IMR-90 (cell line): ENCODE results near the gene GAS6. TPM values are rescaled to one million over a fixed set of nuclear protein-coding genes. Genes with fewer than 3 reads are reported as not detected.

Experiments
- ATAC-seq: fragments of 200-7000 bp; cut with Tn5 transposase; 2 replicates; pipeline ENCODE4 v1.9.1; 2020; ENCODE audit warnings: low read depth, mild to moderate bottlenecking, moderate library complexity
- BruUV-seq: library from RNA; stranded (reverse); fragments of 400-500 nt; replicated peaks from 2 replicates; lab custom pipeline; 2021; lab: Mats Ljungman, UMichigan
- CTCF ChIA-PET: fragments of 300-600 bp; formaldehyde crosslinking; extraction: SDS; loops from one replicate; lab custom pipeline; 2021; ENCODE audit warnings: antibody characterized with exemption; lab: Yijun Ruan, JAX
- POLR2A ChIA-PET: fragments of 300-600 bp; sonication (Branson Sonifier 250); formaldehyde crosslinking; loops from one replicate; lab custom pipeline; 2022; ENCODE audit warnings: antibody characterized with exemption; ENCODE audit not compliant: unreplicated experiment; lab: Charles Lee
- DNase-seq: peaks from one replicate; pipeline ENCODE4 v3.0.0; 2013
- H2AFZ ChIP-seq: replicated peaks from 2 replicates; pipeline ENCODE3; 2013; ENCODE audit warnings: low read length, mild to moderate bottlenecking; ENCODE audit not compliant: poor library complexity
- H2AK5ac ChIP-seq: 2 replicates; pipeline ENCODE4 v1.6.1; 2013; ENCODE audit warnings: low read depth, low read length, inconsistent platforms
- H2AK9ac ChIP-seq: replicated peaks from 2 replicates; pipeline ENCODE3; 2013; ENCODE audit warnings: mild to moderate bottlenecking, low read depth, low read length, moderate library complexity; ENCODE audit not compliant: poor library complexity
- H2BK120ac ChIP-seq: 2 replicates; pipeline ENCODE4 v1.6.1; 2013; ENCODE audit warnings: low read depth, low read length, inconsistent platforms
- H2BK15ac ChIP-seq: 3 replicates; pipeline ENCODE4 v1.6.1; 2013; ENCODE audit warnings: low read depth, low read length, inconsistent platforms
- H2BK20ac ChIP-seq: 2 replicates; pipeline ENCODE4 v1.6.1; 2013; ENCODE audit warnings: low read depth, mild to moderate bottlenecking, inconsistent platforms, low read length, moderate library complexity
- H2BK5ac ChIP-seq: 2 replicates; pipeline ENCODE4 v1.6.1; 2013; ENCODE audit warnings: mild to moderate bottlenecking, low read depth, low read length, inconsistent platforms; ENCODE audit not compliant: poor library complexity, severe bottlenecking
- H3K14ac ChIP-seq: replicated peaks from 2 replicates; pipeline ENCODE4 v1.6.1; 2013; ENCODE audit warnings: low read depth, low read length, inconsistent platforms
- H3K18ac ChIP-seq: 2 replicates; pipeline ENCODE4 v1.6.1; 2013; ENCODE audit warnings: low read depth, low read length, control low read depth
- H3K23ac ChIP-seq: 2 replicates; pipeline ENCODE4 v1.6.1; 2013; ENCODE audit warnings: low read depth, low read length, inconsistent platforms
- H3K27ac ChIP-seq: 2 replicates; pipeline ENCODE4 v1.5.1; 2013; ENCODE audit warnings: mild to moderate bottlenecking, control low read depth, low read length; ENCODE audit not compliant: insufficient read depth
- H3K27me3 ChIP-seq: 2 replicates; pipeline ENCODE4 v1.6.1; 2013; ENCODE audit warnings: low read length; ENCODE audit not compliant: control insufficient read depth, insufficient read depth
- H3K36me3 ChIP-seq: 2 replicates; pipeline ENCODE4 v1.6.1; 2013; ENCODE audit warnings: low read length, mixed read lengths; ENCODE audit not compliant: control insufficient read depth, insufficient read depth
- H3K4ac ChIP-seq: 2 replicates; pipeline ENCODE4 v1.6.1; 2013; ENCODE audit warnings: low read depth, low read length, inconsistent platforms
- H3K4me1 ChIP-seq: 2 replicates; pipeline ENCODE4 v1.6.1; 2013; ENCODE audit warnings: low read length, mixed read lengths; ENCODE audit not compliant: control insufficient read depth, insufficient read depth
- H3K4me2 ChIP-seq: 2 replicates; pipeline ENCODE4 v1.6.1; 2013; ENCODE audit warnings: low read depth, mild to moderate bottlenecking, control low read depth, low read length, moderate library complexity
- H3K4me3 ChIP-seq: 2 replicates; pipeline ENCODE4 v1.5.1; 2013; ENCODE audit warnings: low read depth, mild to moderate bottlenecking, control low read depth, low read length, moderate library complexity; ENCODE audit not compliant: insufficient read depth
- H3K56ac ChIP-seq: 2 replicates; pipeline ENCODE4 v1.6.1; 2013; ENCODE audit warnings: low read length, inconsistent platforms; ENCODE audit not compliant: insufficient read depth; ENCODE audit errors: extremely low read depth
- H3K79me1 ChIP-seq, 2 experiments: 2 replicates each; pipeline ENCODE4 v1.6.1; 2013; ENCODE audit warnings: low read length in 2 of 2, inconsistent platforms in 1 of 2, low read depth in 1 of 2
- H3K9ac ChIP-seq: 2 replicates; pipeline ENCODE4 v1.6.1; 2013; ENCODE audit warnings: low read depth, low read length, control low read depth
- H3K9me1 ChIP-seq: 2 replicates; pipeline ENCODE4 v1.6.1; 2013; ENCODE audit warnings: low read length, inconsistent platforms; ENCODE audit not compliant: insufficient read depth
- H3K9me3 ChIP-seq: 2 replicates; pipeline ENCODE4 v1.6.1; 2013; ENCODE audit warnings: low read length; ENCODE audit not compliant: control insufficient read depth, insufficient read depth
- H4K20me1 ChIP-seq: 2 replicates; pipeline ENCODE4 v1.6.1; 2013; ENCODE audit warnings: low read length, inconsistent platforms; ENCODE audit not compliant: insufficient read depth
- H4K5ac ChIP-seq: 2 replicates; pipeline ENCODE4 v1.6.1; 2013; ENCODE audit warnings: mild to moderate bottlenecking, low read depth, low read length, control low read depth
- H4K8ac ChIP-seq, 2 experiments: 2 replicates each; pipeline ENCODE4 v1.6.1; 2013; ENCODE audit warnings: low read depth in 2 of 2, low read length in 2 of 2, control low read depth in 1 of 2, inconsistent platforms in 1 of 2
- H4K91ac ChIP-seq: 2 replicates; pipeline ENCODE4 v1.6.1; 2013; ENCODE audit warnings: low read depth, low read length, inconsistent platforms; ENCODE audit not compliant: insufficient read depth
- BHLHE40 ChIP-seq: fragments of 150-350 bp; IDR thresholded peaks from 2 replicates; pipeline ENCODE4 v1.6.1; 2016; ENCODE audit warnings: mild to moderate bottlenecking, low read depth, low read length
- CHD1 ChIP-seq: IDR thresholded peaks from 2 replicates; pipeline ENCODE4 v1.6.1; 2012; ENCODE audit warnings: low read depth, low read length, improper control_type of control experiment
- CTCF ChIP-seq: conservative IDR thresholded peaks from 2 replicates; pipeline ENCODE4 v1.5.1; 2012; ENCODE audit warnings: mild to moderate bottlenecking, low read depth, low read length, improper control_type of control experiment
- ELK1 ChIP-seq: fragments of 150-350 bp; IDR thresholded peaks from 2 replicates; pipeline ENCODE4 v1.6.1; 2016; ENCODE audit warnings: low read depth, mild to moderate bottlenecking, low read length, moderate library complexity, borderline replicate concordance
- FOS ChIP-seq: fragments of 150-350 bp; IDR thresholded peaks from 2 replicates; pipeline ENCODE4 v1.6.1; 2016; ENCODE audit warnings: low read depth, low read length
- MAZ ChIP-seq: IDR thresholded peaks from 2 replicates; pipeline ENCODE4 v1.6.1; 2012; ENCODE audit warnings: low read depth, mild to moderate bottlenecking, low read length, improper control_type of control experiment, moderate library complexity, borderline replicate concordance
- MXI1 ChIP-seq: IDR thresholded peaks from 2 replicates; pipeline ENCODE4 v1.6.1; 2012; ENCODE audit warnings: low read depth, mild to moderate bottlenecking, low read length, moderate library complexity, borderline replicate concordance
- NFE2L2 ChIP-seq: fragments of 150-350 bp; IDR thresholded peaks from 2 replicates; pipeline ENCODE4 v1.6.1; 2016; ENCODE audit warnings: low read depth, mild to moderate bottlenecking, low read length
- POLR2A ChIP-seq: IDR thresholded peaks from 2 replicates; pipeline ENCODE4 v1.6.1; 2012; ENCODE audit warnings: mild to moderate bottlenecking, low read depth, low read length
- RAD21 ChIP-seq: IDR thresholded peaks from 2 replicates; pipeline ENCODE4 v1.6.1; 2012; ENCODE audit warnings: low read length, improper control_type of control experiment
- RCOR1 ChIP-seq: IDR thresholded peaks from 2 replicates; pipeline ENCODE4 v1.6.1; 2012; ENCODE audit warnings: mild to moderate bottlenecking, low read length, improper control_type of control experiment; ENCODE audit not compliant: insufficient replicate concordance
- RFX5 ChIP-seq: IDR thresholded peaks from 2 replicates; pipeline ENCODE4 v1.8.0; 2012; ENCODE audit warnings: low read depth, mild to moderate bottlenecking, low read length, moderate library complexity
- USF2 ChIP-seq: fragments of 150-350 bp; IDR thresholded peaks from 2 replicates; pipeline ENCODE4 v1.6.1; 2017; ENCODE audit warnings: mild to moderate bottlenecking, antibody characterized with exemption, low read length, low read depth
- WGBS, 2 experiments: methylation state at CpG; one replicate each; pipeline versions ENCODE4 v1.1.5 to v1.1.7; 2013; ENCODE audit warnings: missing lambda C conversion rate in 2 of 2; ENCODE audit not compliant: insufficient read length in 1 of 2; ENCODE audit errors: extremely low coverage in 2 of 2; 5-methylcytosine and 5-hydroxymethylcytosine counted together
- dilution Hi-C: fragments of 300-500 bp; cut with HindIII; formaldehyde crosslinking; loops from one replicate; pipeline ENCODE4 v1.14.3; 2018; ENCODE audit warnings: low sequenced_read_pairs; ENCODE audit not compliant: unreplicated experiment
- in situ Hi-C: fragments of 300-500 bp; cut with MboI; formaldehyde crosslinking; loops from 3 replicates; pipeline ENCODE4 v1.14.3; 2019; ENCODE audit warnings: low sequenced_read_pairs, inconsistent platforms, mixed read lengths
- intact Hi-C: fragments of 100-400 bp; cut with micrococcal nuclease; formaldehyde crosslinking; loops from 2 replicates; pipeline ENCODE4 v1.10.0; 2022
- polyA plus RNA-seq, 3 experiments: library from polyadenylated mRNA; depleted of rRNA; stranded (reverse); fragments of >200 nt; gene quantifications; 2 replicates each; pipeline ENCODE4 v1.2.3, GENCODE V29; 2012; ENCODE audit warnings: low replicate concordance in 1 of 3
- total RNA-seq: library from RNA; depleted of rRNA; stranded (reverse); fragments of >200 nt; gene quantifications from 2 replicates; pipeline ENCODE4 v1.2.3, GENCODE V29; 2012

The GAS6 gene
- total and polyA plus RNA-seq, 2 of the 4 experiments (the other 2 are of a cell fraction), result 220 to 823 TPM

- in situ Hi-C loops, result no loop called here
- CTCF ChIA-PET, result no interaction called here
- 1% methylated on average over 19 of the region's 54 CpGs; no CpG with 5 or more reads in 1 of the 2 experiments for WGBS, 2 experiments
- TF ChIP-seq MXI1, result peak; percentile 96
- TF ChIP-seq FOS, result peak; percentile 83
- peak; percentile 38 for TF ChIP-seq RAD21
- TF ChIP-seq ELK1, result no peak
- TF ChIP-seq BHLHE40, result peak; percentile 96
- TF ChIP-seq CHD1, result 0 out of 2 replicates have a peak, but pooled peaks have one; percentile 34
- no peak for TF ChIP-seq NFE2L2
- 0 out of 2 replicates have a peak, but pooled peaks have one; percentile 57 for TF ChIP-seq POLR2A
- TF ChIP-seq MAZ, result peak; percentile 28; the same call in 1 of the 2 replicates
- TF ChIP-seq CTCF, result peak; percentile 35; the same call in 1 of the 2 replicates
- TF ChIP-seq RCOR1, result peak; percentile 7
- peak; percentile 75 for TF ChIP-seq USF2
- no peak for TF ChIP-seq RFX5
These were observed 42.8 kb downstream of the GAS6 start for GRCh38 chr13:113820813-113821651.

More at GRCh38 chr13:113820813-113821651, 42.8 kb downstream of the GAS6 start:
- Histone ChIP-seq H3K9me3 (no peaks in the 10 kb centered on the region), H3K4me3 (no peak overlapping the region), H3K14ac (peak overlapping the region; percentile 71), H3K9ac (peak overlapping the region; percentile 13), H4K5ac (peak overlapping the region; percentile 2; the same call in 1 of the 2 replicates), H2BK15ac (peak overlapping the region; percentile 23; the same call in 1 of the 3 replicates), H3K27me3 (no peaks in the 10 kb centered on the region), H3K4ac (peak overlapping the region; percentile 90), H3K9me1 (peaks cover 10% of the 10 kb centered on the region), H3K4me2 (peak overlapping the region; percentile 35), H2BK20ac (peak overlapping the region; percentile 43; the same call in 1 of the 2 replicates), H4K20me1 (peaks cover 55% of the 10 kb centered on the region), H2BK5ac (peak overlapping the region; percentile 92), H2AK5ac (peak overlapping the region; percentile 88), H3K4me1 (peaks cover 28% of the 10 kb centered on the region), H3K79me1 (peaks cover 3 to 63% of the 10 kb centered on the region in 2 experiments), H4K8ac (peak overlapping the region; percentile 49 to 74), H2BK120ac (peak overlapping the region; percentile 75), H2AK9ac (peak overlapping the region; percentile 95), H3K56ac (0 out of 2 replicates have a peak overlapping the region, but pooled peaks have one; percentile 60), H3K23ac (peak overlapping the region; percentile 90), H3K27ac (peak overlapping the region; percentile 86), H2AFZ (peak overlapping the region; percentile 77), H4K91ac (peak overlapping the region; percentile 94), H3K18ac (no peak overlapping the region; the same call in 1 of the 2 replicates), H3K36me3 (peaks cover 43% of the 10 kb centered on the region)
- dilution Hi-C loops (no loop called here), intact Hi-C loops (loop anchor here (2.0 kb wide), 1 partner anchor 42 kb away; no protein-coding TSS in a partner anchor)
- POLR2A ChIA-PET, result no interaction called here
- ATAC-seq (peak; percentile 71), DNase-seq (peak; percentile 99)
- TSS peak; percentile 67 for BruUV-seq
